Measurements from ENCODE around the gene PTPN3.
"Not testable (repeated sequence)": the region's sequence is repeated elsewhere in the genome, so short reads cannot be mapped to it uniquely, and the experiment has no call there.

The PTPN3 gene

GRCh38 chr9:109383947-109384346 is 114.2 kb downstream of the PTPN3 start:
- no peak for DNase-seq

- no peak for DNase-seq
These were observed 114.8 kb downstream of the PTPN3 start for GRCh38 chr9:109383356-109383755.

- no peak for DNase-seq
These were observed 115.5 kb downstream of the PTPN3 start for GRCh38 chr9:109382585-109382984.

- DNase-seq, result no peak
These were observed 115.9 kb downstream of the PTPN3 start for GRCh38 chr9:109382182-109382581.

GRCh38 chr9:109381011-109381729 is 116.9 kb downstream of the PTPN3 start:
- no peak for DNase-seq

- DNase-seq, result no peak
These were observed 118.6 kb downstream of the PTPN3 start for GRCh38 chr9:109379513-109379912.

- no peak for DNase-seq
These were observed 119.8 kb downstream of the PTPN3 start for GRCh38 chr9:109378316-109378715.

GRCh38 chr9:109372246-109372645 is 125.9 kb downstream of the PTPN3 start:
- DNase-seq, result no peak

- no peak for DNase-seq
These were observed 126.7 kb downstream of the PTPN3 start for GRCh38 chr9:109371374-109371773.

GRCh38 chr9:109369285-109369684 is 128.8 kb downstream of the PTPN3 start:
- no peak for DNase-seq

- DNase-seq, result no peak
These were observed 137.3 kb downstream of the PTPN3 start for GRCh38 chr9:109360771-109361170.

GRCh38 chr9:109358968-109359603 is 139.0 kb downstream of the PTPN3 start:
- DNase-seq, result not testable (repeated sequence)

- no peak for DNase-seq
These were observed 142.4 kb downstream of the PTPN3 start for GRCh38 chr9:109355564-109356297.

- DNase-seq, result no peak
These were observed 143.9 kb downstream of the PTPN3 start for GRCh38 chr9:109354190-109354589.

- DNase-seq, result no peak
These were observed 147.1 kb downstream of the PTPN3 start for GRCh38 chr9:109351032-109351431.

- no peak for DNase-seq
These were observed 148.7 kb downstream of the PTPN3 start for GRCh38 chr9:109349421-109349846.

- DNase-seq, result no peak
These were observed 151.2 kb downstream of the PTPN3 start for GRCh38 chr9:109346904-109347303.

- DNase-seq, result no peak
These were observed 153.2 kb downstream of the PTPN3 start for GRCh38 chr9:109344866-109345265.

- no peak for DNase-seq
These were observed 155.2 kb downstream of the PTPN3 start for GRCh38 chr9:109342878-109343277.

GRCh38 chr9:109341561-109341960 is 156.5 kb downstream of the PTPN3 start:
- no peak for DNase-seq

GRCh38 chr9:109340979-109341378 is 157.1 kb downstream of the PTPN3 start:
- not testable (repeated sequence) for DNase-seq

GRCh38 chr9:109336409-109336808 is 161.7 kb downstream of the PTPN3 start:
- no peak for DNase-seq

GRCh38 chr9:109335929-109336328 is 162.2 kb downstream of the PTPN3 start:
- DNase-seq, result no peak

GRCh38 chr9:109335121-109335520 is 163.0 kb downstream of the PTPN3 start:
- DNase-seq, result no peak

Measured in activated CD8-positive, alpha-beta memory T cell treated with anti-CD3 and anti-CD28 coated beads for 24 hours (primary cell).